Muscle layer of duodenum (tissue), 2 donors: ENCODE results near the gene TARP.

ENCODE experiments used
- H3K27ac ChIP-seq: one replicate; pipeline ENCODE4 v1.7.0; 2013; ENCODE audit warnings: mild to moderate bottlenecking, low read length
- H3K27me3 ChIP-seq: one replicate; pipeline ENCODE4 v1.7.0; 2013; ENCODE audit warnings: low read depth, mild to moderate bottlenecking, control low read depth, low read length
- H3K36me3 ChIP-seq, 2 donors: one replicate each; pipeline ENCODE4 v1.7.0; 2013; ENCODE audit warnings: low read length in 2 of 2, control low read depth in 1 of 2, mild to moderate bottlenecking in 1 of 2; ENCODE audit not compliant: insufficient read depth in 2 of 2, control insufficient read depth in 1 of 2
- H3K4me1 ChIP-seq, 2 donors: one replicate each; pipeline ENCODE4 v1.7.0; 2013; ENCODE audit warnings: low read length in 2 of 2, mild to moderate bottlenecking in 2 of 2, control low read depth in 1 of 2, moderate library complexity in 1 of 2; ENCODE audit not compliant: insufficient read depth in 2 of 2, control insufficient read depth in 1 of 2
- H3K4me3 ChIP-seq, 2 donors: one replicate each; pipeline ENCODE4 v1.7.0; 2013; ENCODE audit warnings: low read length in 2 of 2, low read depth in 1 of 2, mild to moderate bottlenecking in 1 of 2
- H3K9me3 ChIP-seq, 2 donors: one replicate each; pipeline ENCODE4 v1.7.0; 2013; ENCODE audit warnings: low read length in 2 of 2, control low read depth in 1 of 2, mild to moderate bottlenecking in 1 of 2; ENCODE audit not compliant: control insufficient read depth in 1 of 2
- donor health status: healthy.

The TARP gene

GRCh38 chr7:38315410-38315809 lies 42.0 kb upstream of the TARP start:
- Histone ChIP-seq H3K27me3 (no peaks in the 10 kb centered on the region), H3K9me3 (no peaks in the 10 kb centered on the region), H3K27ac (no peak overlapping the region), H3K4me3 (no peak overlapping the region), H3K36me3 (no peaks in the 10 kb centered on the region), H3K4me1 (peaks cover 3 to 7% of the 10 kb centered on the region in 2 donors)

GRCh38 chr7:38312821-38313220 lies 39.4 kb upstream of the TARP start:
- Histone ChIP-seq H3K36me3 (no peaks in the 10 kb centered on the region), H3K4me3 (peak overlapping the region in 1 of 2 donors; percentile 2), H3K27me3 (no peaks in the 10 kb centered on the region), H3K4me1 (peaks cover 3 to 7% of the 10 kb centered on the region in 2 donors), H3K27ac (no peak overlapping the region), H3K9me3 (no peaks in the 10 kb centered on the region)

GRCh38 chr7:38311329-38311937 lies 38.0 kb upstream of the TARP start:
- Histone ChIP-seq H3K36me3 (no peaks in the 10 kb centered on the region), H3K27ac (no peak overlapping the region), H3K4me3 (peak overlapping the region; percentile 50 to 66), H3K4me1 (peaks cover 3 to 7% of the 10 kb centered on the region in 2 donors), H3K27me3 (no peaks in the 10 kb centered on the region), H3K9me3 (no peaks in the 10 kb centered on the region)

GRCh38 chr7:38310591-38311101 lies 37.2 kb upstream of the TARP start:
- no peak overlapping the region for H3K27ac ChIP-seq
- no peaks in the 10 kb centered on the region for H3K27me3 ChIP-seq
- H3K4me3 ChIP-seq: peak overlapping the region; percentile 50 to 66
- H3K4me1 ChIP-seq: peaks cover 3 to 7% of the 10 kb centered on the region in 2 donors
- H3K36me3 ChIP-seq: no peaks in the 10 kb centered on the region
- no peaks in the 10 kb centered on the region for H3K9me3 ChIP-seq

- Histone ChIP-seq H3K4me1 (peaks cover 3 to 7% of the 10 kb centered on the region in 2 donors), H3K27me3 (no peaks in the 10 kb centered on the region), H3K27ac (no peak overlapping the region), H3K4me3 (no peak overlapping the region), H3K9me3 (no peaks in the 10 kb centered on the region), H3K36me3 (no peaks in the 10 kb centered on the region)
Observed at GRCh38 chr7:38309555-38309954, 36.1 kb upstream of the TARP start.

GRCh38 chr7:38308140-38308539 lies 34.7 kb upstream of the TARP start:
- Histone ChIP-seq H3K4me1 (peaks cover under 1 to 7% of the 10 kb centered on the region in 2 donors), H3K4me3 (no peak overlapping the region), H3K36me3 (no peaks in the 10 kb centered on the region), H3K9me3 (no peaks in the 10 kb centered on the region), H3K27me3 (no peaks in the 10 kb centered on the region), H3K27ac (no peak overlapping the region)

GRCh38 chr7:38307640-38308039 lies 34.2 kb upstream of the TARP start:
- H3K27ac ChIP-seq: no peak overlapping the region
- peaks cover 0 to 7% of the 10 kb centered on the region in 2 donors for H3K4me1 ChIP-seq
- H3K9me3 ChIP-seq: no peaks in the 10 kb centered on the region
- no peak overlapping the region for H3K4me3 ChIP-seq
- no peaks in the 10 kb centered on the region for H3K36me3 ChIP-seq
- no peaks in the 10 kb centered on the region for H3K27me3 ChIP-seq

- Histone ChIP-seq H3K9me3 (no peaks in the 10 kb centered on the region), H3K36me3 (no peaks in the 10 kb centered on the region), H3K27ac (no peak overlapping the region), H3K4me1 (peaks cover 0 to 7% of the 10 kb centered on the region in 2 donors), H3K4me3 (no peak overlapping the region), H3K27me3 (no peaks in the 10 kb centered on the region)
Observed at GRCh38 chr7:38306914-38307313, 33.5 kb upstream of the TARP start.

GRCh38 chr7:38306171-38306570 lies 32.7 kb upstream of the TARP start:
- Histone ChIP-seq H3K27ac (no peak overlapping the region), H3K9me3 (no peaks in the 10 kb centered on the region), H3K4me3 (no peak overlapping the region), H3K27me3 (no peaks in the 10 kb centered on the region), H3K4me1 (peaks cover 0 to 4% of the 10 kb centered on the region in 2 donors), H3K36me3 (no peaks in the 10 kb centered on the region)

GRCh38 chr7:38303866-38304265 lies 30.4 kb upstream of the TARP start:
- H3K27ac ChIP-seq: no peak overlapping the region
- no peak overlapping the region for H3K4me3 ChIP-seq
- no peaks in the 10 kb centered on the region for H3K36me3 ChIP-seq
- H3K9me3 ChIP-seq: no peaks in the 10 kb centered on the region
- no peaks in the 10 kb centered on the region for H3K27me3 ChIP-seq
- no peaks in the 10 kb centered on the region for H3K4me1 ChIP-seq

GRCh38 chr7:38300175-38300574 lies 26.7 kb upstream of the TARP start:
- Histone ChIP-seq H3K36me3 (no peaks in the 10 kb centered on the region), H3K27ac (no peak overlapping the region), H3K27me3 (no peaks in the 10 kb centered on the region), H3K4me1 (no peaks in the 10 kb centered on the region), H3K9me3 (no peaks in the 10 kb centered on the region), H3K4me3 (no peak overlapping the region)
